Measurements from ENCODE around the gene GDI1.
"Not testable (repeated sequence)": the region's sequence is repeated elsewhere in the genome, so short reads cannot be mapped to it uniquely, and the experiment has no call there.

GDI1 gene
- 109 reads per million, percentile 84 among the genes with 10 or more reads in this experiment for total RNA-seq

GRCh38 chrX:154436983-154437752 lies at the start of gene GDI1:
Gene GDI1, plus strand, starts transcription at chrX:154437154. Its CDS starts 101 bp downstream, at chrX:154437255.
- DNase-seq, result peak; percentile 47

GRCh38 chrX:154388094-154388493 lies 48.9 kb upstream of the GDI1 start:
- not testable (repeated sequence) for DNase-seq

- not testable (repeated sequence) for DNase-seq
Observed at GRCh38 chrX:154388649-154389048, 48.3 kb upstream of the GDI1 start.

GRCh38 chrX:154389812-154390747 lies 46.9 kb upstream of the GDI1 start:
- DNase-seq, result not testable (repeated sequence)

- DNase-seq, result not testable (repeated sequence)
Observed at GRCh38 chrX:154396363-154396762, 40.6 kb upstream of the GDI1 start.

GRCh38 chrX:154396973-154397887 lies 39.7 kb upstream of the GDI1 start:
- no peak for DNase-seq

- peak; percentile 79 for DNase-seq
Observed at GRCh38 chrX:154397888-154398667, 38.9 kb upstream of the GDI1 start, which contains the start of gene RPL10. Gene RPL10, plus strand, starts transcription at chrX:154398377. Its CDS starts 143 bp downstream, at chrX:154398520.

- peak; percentile 66 for DNase-seq
Observed at GRCh38 chrX:154398668-154399526, 38.1 kb upstream of the GDI1 start.

- no peak for DNase-seq
Observed at GRCh38 chrX:154399527-154400368, 37.2 kb upstream of the GDI1 start.

GRCh38 chrX:154400369-154400817 lies 36.6 kb upstream of the GDI1 start:
- DNase-seq, result not testable (repeated sequence)

GRCh38 chrX:154401045-154401799 lies 35.7 kb upstream of the GDI1 start:
- DNase-seq, result no peak

GRCh38 chrX:154401918-154402621 lies 34.9 kb upstream of the GDI1 start:
- no peak for DNase-seq

GRCh38 chrX:154402622-154403127 lies 34.3 kb upstream of the GDI1 start:
- no peak for DNase-seq

- no peak for DNase-seq
Observed at GRCh38 chrX:154403192-154403591, 33.8 kb upstream of the GDI1 start.

- DNase-seq, result no peak
Observed at GRCh38 chrX:154403858-154404257, 33.1 kb upstream of the GDI1 start.

GRCh38 chrX:154404625-154405192 lies 32.2 kb upstream of the GDI1 start:
- no peak for DNase-seq

- no peak for DNase-seq
Observed at GRCh38 chrX:154408659-154409221, 28.2 kb upstream of the GDI1 start.
